Measurements from ENCODE around the gene GTF2H4.
A peak's percentile ranks its signal among the peaks of the same experiment; 100 is the strongest.
"Not testable (repeated sequence)": the region's sequence is repeated elsewhere in the genome, so short reads cannot be mapped to it uniquely, and the experiment has no call there.

The GTF2H4 gene

DNA sequence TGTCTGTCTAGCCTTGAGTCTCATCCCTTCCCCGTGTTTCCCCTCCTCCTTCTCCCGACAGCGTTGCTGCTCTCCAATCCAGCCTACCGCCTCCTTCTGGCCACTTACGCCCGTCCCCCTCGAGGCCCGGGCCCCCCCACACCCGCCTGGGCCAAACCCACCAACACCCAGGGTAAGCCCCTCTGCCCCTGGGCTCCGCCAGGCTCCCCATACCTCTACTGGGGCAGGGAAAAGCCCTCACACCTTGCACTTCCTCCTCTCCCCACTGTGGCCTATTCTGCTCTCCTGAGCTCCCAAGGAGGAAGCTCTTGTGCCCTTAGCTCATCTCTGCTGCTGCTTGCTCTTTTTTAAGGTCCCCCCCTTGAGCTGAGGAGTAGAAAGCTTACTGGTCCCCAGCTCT, 12.7 kb upstream of the GTF2H4 start:
- no peak for FAIRE-seq

DNA sequence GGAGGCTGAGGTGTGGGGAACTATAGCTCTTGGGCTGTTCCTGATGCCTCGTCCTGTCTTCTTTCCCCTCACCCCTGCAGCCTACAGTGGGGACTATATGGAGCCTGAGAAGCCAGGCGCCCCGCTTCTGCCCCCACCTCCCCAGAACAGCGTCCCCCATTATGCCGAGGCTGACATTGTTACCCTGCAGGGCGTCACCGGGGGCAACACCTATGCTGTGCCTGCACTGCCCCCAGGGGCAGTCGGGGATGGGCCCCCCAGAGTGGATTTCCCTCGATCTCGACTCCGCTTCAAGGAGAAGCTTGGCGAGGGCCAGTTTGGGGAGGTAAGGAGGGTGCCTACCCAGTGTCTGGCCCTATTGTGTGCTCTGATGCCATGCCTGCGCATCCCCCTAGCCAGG, 11.5 kb upstream of the GTF2H4 start:
- FAIRE-seq: no peak

DNA sequence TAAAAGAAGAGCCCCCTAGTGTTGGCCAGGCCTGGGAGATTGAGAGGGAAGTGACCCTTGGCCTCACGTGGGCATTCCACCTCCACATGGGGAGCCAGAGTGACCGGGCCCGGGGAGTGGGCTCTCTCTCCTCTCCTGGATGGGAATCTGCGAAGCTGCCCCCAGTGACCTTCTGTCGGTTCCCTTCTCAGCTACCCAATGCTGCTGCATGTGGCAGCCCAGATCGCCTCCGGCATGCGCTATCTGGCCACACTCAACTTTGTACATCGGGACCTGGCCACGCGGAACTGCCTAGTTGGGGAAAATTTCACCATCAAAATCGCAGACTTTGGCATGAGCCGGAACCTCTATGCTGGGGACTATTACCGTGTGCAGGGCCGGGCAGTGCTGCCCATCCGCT, 10.1 kb upstream of the GTF2H4 start:
- FAIRE-seq: no peak

DNA sequence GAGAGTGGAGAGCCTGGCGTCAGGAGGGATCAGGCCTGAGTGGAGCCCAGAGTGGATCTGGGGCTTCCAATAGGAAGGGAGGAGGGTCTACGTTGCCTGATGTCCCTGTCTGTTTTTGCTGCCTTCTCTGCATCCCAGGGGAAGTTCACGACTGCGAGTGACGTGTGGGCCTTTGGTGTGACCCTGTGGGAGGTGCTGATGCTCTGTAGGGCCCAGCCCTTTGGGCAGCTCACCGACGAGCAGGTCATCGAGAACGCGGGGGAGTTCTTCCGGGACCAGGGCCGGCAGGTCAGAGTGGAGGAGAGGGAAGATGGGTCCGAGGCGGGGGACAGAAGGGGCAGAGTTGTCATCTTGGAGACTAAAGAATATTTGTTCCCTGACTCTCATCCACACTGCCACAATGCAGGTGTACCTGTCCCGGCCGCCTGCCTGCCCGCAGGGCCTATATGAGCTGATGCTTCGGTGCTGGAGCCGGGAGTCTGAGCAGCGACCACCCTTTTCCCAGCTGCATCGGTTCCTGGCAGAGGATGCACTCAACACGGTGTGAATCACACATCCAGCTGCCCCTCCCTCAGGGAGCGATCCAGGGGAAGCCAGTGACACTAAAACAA, 9.2 kb upstream of the GTF2H4 start:
- FAIRE-seq: no peak

DNA sequence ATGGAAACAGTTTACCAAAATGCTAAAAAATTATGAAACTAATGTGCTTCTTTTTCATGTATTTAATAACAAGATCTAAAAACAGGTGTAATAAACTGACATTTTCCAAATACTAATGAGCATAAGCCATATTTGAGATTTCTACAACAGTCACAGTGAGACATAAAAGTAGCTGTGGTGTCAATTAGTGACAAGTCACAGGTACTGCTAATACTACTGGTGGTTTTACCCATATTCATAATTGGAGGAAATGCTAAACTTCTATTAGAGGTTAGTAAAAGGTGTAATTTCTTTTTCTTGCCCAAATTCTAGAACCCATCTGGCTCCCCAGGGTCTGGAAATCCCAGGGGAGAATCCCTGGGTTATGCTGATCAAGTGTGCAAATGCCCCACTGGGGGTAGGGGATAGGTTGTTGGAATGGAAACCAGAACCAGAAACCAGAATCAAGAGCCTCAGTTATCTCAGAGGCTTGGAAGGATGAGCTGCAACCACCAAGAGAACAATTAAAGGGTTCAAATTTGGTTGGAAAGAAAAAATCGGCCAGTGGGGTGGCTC, 7.1 kb upstream of the GTF2H4 start:
- no peak for FAIRE-seq

DNA sequence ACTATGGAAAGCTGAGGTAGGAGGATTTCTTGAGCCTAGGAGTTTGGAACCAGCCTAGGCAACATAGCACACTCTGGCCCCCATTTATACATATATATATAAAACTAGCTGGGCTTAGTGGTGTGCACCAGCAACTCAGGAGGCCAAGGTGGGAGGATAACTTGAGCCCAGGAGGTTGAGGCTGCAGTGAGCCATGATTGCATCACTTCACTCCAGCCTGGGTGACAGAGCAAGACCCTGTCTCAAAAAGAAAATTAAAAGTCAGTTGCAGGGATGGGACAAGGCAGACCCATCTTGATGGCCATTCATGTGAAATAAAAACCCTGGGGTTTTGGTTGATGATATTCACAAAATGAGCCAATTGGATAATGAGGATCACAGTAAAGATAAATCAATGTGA, 6.6 kb upstream of the GTF2H4 start:
- FAIRE-seq: no peak

DNA sequence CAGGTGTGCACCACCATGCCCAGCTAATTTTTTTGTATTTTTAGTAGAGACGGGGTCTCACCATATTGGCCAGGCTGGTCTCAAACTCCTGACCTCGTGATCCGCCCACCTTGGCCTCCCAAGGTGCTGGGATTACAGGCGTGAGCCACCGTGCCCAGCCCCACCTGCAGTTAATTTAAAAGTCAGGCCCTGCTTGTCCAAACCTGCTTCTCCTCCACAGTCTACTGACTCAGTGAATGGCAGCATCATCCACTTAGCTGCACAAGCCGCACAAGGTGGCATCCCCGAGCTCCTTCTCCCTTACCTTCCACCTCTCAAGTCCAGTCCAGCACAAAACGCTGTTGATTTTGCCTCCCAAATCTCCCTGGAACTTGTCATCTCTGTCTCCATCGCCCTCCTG, 5.8 kb upstream of the GTF2H4 start:
- not testable (repeated sequence) for FAIRE-seq

DNA sequence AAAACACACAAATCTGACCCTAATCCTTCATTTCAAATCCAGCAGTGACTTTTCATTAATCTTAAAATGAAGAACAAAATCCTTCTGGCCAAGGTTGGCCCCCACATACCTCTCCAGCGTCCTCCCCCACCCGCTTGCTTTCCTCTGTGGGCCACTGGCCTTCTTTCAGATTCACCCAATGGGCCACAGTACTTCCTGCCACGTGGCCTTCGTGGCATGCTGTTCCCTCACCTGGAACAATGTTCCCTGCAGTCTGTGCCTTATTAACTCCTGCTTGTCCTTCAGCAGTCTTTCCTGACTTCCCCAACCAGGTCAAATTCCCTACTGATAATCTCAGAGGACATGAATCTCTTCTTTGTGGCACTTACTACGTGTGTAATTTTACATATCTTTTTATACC, 5.3 kb upstream of the GTF2H4 start:
- no peak for FAIRE-seq

DNA sequence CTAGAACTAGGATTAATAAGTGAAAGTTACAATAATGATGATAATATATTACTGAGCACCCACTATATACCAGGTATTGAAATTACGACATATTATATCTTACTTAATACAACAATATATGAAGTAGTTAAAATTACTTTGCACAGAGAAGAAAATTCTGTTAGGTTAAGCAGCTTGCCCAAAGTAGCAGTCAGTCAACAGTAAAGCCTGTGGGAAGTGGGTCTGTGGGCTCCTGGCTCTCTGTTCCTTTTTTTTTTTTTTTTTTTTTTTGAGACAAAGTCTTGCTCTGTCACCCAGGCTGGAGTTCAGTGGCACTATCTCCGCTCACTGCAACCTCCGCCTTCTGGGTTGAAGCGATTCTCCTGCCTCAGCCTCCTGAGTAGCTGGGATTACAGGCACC, 4.8 kb upstream of the GTF2H4 start:
- FAIRE-seq: no peak

DNA sequence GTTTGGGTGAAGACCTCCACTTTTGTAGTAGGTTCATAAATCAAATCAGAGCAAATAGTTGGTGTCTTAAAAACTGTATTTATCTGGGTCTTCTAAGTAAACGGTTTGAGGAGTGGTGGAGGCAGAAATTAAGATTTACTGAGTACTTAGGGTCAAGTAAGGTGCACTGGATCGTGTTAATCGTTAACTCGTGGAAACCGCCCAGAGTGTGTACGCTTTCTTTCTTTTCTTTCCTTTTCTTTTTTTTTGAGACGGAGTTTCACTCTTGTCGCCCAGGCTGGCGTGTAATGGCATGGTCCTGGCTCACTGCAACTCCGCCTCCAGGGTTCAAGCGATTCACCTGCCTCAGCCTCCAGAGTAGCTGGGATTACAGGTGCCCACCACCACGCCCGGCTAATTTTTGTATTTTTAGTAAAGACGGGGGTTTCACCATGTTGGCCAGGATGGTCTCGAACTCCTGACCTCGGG, 683 bp upstream of the GTF2H4 start:
- not testable (repeated sequence) for FAIRE-seq

DNA sequence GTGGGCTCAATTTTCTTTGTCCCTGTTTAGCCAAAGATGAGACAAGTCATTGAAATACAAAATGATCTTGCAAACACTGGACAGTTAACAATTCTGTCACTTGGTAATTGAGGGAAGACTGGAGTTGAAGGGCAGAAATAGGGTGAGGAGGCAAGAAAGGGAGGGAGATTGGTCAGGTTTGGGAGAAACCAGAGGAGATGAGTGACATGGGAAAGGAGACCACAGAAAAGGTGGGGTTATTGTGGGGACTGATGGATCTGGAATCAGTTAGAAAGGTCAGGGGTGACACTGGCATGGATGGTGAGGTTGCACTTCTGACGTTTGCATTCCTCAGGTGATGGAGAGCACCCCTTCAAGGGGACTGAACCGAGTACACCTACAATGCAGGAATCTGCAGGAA, 693 bp downstream of the GTF2H4 start:
- FAIRE-seq: no peak

DNA sequence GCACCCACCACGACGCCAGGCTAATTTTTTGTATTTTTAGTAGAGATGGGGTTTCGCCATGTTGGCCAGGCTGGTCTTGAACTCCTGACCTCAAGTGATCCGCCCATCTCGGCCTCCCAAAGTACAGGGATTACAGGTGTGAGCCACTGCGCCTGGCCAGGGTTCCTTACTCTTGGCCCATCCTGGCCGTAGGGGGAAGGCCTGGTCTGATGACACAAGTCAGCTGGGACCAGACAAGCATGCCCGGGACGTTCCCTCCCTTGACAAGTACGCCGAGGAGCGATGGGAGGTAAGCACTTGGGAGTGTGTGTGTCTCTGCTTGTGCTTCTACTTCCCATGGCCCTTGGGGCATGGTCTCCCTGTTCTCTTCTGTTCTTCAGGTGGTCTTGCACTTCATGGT, 2.5 kb downstream of the GTF2H4 start:
- not testable (repeated sequence) for FAIRE-seq

DNA sequence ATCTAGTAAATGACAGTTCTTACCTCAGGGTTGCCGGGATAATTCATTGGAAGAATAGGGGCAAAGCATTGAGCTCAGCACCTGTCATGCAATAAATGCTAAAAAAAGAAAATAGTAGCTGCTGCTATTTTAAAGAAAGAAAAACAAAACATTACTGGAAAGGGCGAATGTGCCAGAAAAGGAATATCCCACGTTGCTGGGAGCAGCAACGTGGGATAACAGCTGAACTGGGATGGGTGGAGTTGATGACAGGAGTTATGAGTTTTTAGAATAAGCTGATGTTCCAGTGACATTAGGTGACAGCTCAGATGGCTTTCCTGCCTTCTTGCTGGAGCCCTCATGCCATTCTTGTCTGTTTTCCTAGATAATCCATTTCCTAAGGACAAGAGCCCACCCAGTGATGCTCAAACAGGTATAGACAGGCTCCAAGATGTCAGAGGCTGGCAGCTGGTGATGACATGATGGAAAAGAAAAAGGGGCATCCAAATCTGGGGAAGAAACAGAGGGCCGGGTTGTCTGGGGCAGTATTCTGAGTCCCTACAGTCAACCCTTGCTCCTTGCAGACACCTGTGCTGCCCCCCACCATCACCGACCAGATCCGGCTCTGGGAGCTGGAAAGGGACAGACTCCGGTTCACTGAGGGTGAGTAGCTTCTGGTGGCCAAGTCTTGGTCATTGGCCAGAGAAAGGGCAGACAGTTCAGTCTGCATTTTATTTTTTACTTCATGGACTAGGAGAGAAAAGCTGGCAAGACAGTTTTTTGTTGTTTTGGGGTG, 4.9 kb downstream of the GTF2H4 start:
- FAIRE-seq: no peak

DNA sequence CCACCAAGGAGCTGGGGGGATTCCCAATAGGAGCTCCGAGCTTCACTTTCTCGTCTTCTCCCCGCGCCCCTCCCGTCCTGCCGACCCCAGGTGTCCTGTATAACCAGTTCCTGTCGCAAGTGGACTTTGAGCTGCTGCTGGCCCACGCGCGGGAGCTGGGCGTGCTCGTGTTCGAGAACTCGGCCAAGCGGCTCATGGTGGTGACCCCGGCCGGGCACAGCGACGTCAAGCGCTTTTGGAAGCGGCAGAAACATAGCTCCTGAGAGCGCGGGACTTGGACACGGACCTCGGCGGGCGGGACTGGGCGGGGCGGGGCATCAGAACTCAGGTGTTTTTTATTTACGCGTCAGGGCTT, 5.7 kb downstream of the GTF2H4 start:
- FAIRE-seq: no peak

DNA sequence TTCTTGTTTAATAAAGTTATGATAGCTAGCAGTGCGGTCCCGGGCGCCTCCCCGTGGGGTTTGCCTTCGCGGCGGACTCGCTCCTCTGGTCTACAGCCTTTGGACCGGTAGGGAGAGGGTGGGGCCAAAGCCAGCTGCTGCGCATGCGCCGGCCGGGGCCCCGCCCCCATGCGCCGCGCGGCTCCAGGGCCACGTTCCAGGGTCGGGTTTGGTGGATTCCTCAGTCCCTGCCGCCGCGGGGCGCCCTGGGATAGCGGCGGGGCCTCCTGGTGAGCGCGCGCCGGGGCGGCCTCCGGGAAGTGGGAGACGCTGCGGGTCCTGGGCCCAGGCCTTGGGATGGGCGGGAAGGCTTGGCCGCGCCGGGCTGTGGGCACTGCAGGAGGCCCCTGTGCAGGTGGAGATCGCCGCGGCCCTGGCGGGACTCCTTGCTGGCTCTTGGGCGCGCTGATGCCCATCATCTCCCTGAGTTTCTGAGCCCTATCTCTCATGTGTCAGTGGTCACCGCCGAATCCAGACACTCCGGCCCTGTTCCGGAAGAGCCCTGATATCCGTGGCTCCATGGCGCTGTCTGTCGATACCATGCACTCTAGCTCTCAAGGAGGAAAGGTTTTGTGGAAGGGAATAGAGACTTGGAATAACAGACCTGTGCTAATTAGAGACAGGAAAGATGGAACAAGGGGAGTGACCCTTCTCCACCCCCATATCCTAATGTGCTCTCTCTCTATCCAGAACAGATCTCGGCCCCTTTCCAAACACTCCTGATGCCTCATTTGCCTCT, 6.3 kb downstream of the GTF2H4 start, which contains the start of gene VARS2:
VARS2 (plus strand) TSS at position 163 of the 778 bp plus-strand sequence; CDS start at position 762, 599 bp downstream.
- no peak for FAIRE-seq

DNA sequence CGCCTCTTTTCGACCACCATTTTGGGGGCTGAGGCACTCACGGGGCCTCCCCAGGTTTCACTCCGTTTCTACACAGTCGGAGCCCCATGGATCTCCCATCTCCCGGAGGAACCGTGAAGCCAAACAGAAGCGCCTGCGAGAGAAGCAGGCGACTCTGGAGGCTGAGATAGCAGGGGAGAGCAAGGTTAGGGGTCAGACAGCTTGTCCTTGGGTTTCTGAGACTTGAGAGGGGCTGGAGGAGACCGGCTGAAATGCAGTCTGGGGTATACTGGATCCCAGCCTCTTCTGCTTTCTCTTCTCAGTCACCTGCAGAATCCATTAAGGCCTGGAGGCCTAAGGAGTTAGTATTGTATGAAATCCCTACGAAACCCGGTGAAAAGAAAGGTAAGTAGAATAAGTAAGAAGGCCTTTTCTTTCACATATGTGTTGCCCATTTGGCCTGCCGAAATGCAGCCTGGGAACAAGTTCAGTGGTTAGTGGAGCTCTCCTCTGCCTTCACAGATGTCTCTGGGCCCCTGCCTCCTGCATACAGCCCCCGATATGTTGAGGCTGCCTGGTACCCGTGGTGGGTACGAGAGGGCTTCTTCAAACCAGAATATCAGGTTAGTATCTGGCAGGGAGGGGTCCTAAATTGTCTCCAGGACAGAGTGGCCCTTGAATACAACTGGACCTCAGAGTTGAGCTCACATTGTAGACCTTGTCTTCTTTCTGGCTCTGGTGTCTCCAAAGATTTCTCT, 7.0 kb downstream of the GTF2H4 start:
- no peak for FAIRE-seq

DNA sequence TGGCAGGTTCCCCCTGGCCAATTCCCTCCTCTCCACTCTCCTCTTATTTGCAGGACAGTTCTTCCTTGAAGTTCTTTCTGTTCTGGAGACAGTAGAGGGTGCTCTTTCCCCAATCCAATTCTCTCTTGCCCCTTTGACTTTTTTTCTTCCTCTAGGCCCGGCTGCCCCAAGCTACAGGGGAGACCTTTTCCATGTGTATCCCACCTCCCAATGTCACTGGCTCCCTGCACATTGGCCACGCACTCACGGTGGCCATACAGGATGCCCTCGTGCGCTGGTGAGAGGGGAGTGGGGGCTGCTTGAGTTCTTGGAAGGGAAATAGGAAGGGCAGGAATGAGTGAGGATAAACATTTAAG, 7.6 kb downstream of the GTF2H4 start:
- peak; percentile 11 for FAIRE-seq

DNA sequence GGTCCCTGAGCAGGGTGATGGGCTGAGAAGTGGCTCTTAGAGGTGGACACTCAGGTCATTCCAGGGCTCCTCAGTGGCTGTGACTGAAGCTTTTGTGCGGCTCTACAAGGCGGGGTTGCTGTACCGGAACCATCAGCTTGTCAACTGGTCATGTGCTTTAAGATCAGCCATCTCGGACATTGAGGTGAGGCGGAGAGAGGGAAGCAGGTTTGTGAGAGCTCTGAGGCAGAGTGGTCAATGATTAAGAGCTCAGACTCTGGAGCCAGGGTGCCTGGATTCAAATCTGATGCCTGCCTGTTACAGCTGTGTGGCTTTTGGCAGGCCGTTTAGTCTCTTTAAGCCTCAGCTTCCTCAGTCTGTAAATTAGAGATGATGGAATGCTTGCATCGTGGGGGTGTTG, 9.0 kb downstream of the GTF2H4 start:
- FAIRE-seq: no peak

DNA sequence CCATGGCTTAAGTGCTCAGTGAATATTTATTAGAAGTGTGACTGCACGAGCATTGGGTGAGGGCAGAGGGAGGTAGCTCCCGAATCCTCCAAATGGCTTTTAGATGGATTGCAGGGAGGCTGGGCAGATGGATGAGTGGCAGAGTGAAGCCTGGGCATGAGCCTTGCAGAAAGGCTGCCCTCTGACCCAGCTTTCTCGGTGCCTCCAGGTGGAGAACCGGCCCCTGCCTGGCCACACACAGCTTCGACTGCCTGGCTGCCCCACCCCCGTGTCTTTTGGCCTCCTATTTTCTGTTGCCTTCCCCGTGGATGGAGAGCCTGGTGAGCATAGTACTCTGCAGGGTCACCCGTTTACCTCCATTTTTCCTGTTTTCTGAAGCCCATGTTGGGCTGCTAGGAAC, 9.5 kb downstream of the GTF2H4 start:
- FAIRE-seq: no peak

DNA sequence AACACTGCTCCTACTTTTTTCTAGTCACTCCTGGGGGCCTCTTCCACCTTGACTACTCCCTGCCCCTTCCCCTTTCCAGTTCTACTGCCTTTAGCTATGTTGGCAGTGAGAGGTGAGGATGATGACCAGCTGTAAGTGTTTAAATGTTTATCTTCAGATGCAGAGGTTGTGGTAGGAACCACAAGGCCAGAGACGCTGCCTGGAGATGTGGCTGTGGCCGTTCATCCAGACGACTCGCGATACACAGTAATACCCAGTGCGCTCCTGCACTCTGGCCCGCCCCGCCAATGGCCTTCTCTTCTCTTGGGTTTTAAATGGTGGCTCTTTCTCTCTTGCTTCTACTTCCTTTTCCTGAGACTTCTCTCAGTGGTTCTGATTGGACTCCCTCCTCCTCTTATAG, 10.7 kb downstream of the GTF2H4 start:
- no peak for FAIRE-seq

DNA sequence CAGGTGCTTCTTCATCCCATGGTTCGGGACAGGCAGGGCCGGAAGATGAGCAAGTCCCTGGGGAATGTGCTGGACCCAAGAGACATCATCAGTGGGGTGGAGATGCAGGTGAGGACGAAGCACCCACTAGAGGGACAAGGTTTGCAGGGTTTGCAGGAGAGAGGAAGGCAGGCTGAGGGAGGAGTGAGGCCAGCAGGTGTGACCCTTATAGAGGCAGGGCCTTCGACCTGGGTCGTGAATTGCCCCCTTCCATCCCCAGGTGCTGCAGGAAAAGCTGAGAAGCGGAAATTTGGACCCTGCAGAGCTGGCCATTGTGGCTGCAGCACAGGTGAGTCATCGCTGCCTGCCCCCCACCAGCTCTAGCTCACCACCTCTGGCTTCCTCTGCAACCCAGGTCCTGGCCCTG, 14.4 kb downstream of the GTF2H4 start:
- no peak for FAIRE-seq

DNA sequence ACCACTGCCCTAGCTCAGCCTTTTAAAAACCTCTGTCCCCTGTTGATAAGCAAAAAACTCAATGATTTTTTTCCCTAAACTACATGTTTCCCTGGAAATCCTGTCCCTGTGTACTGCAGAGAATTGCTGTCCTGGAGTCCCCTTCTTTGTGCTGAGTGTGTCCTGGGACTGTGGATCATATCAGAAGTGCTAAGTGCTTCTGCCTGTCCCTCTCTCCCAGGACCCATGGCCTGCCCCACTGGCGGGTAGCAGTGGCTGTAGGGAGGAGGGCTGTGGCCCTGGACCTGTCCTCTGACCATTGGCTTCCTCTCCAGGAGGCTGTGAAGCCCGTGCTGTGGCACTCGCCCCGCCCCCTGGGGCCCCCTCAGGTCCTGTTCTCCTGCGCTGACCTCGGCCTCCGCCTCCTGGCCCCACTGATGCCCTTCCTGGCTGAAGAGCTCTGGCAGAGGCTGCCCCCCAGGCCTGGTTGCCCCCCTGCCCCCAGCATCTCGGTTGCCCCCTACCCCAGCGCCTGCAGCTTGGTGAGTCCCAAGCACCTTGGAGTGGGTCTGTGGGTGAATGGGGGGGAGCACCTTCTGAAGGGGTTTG, 16.1 kb downstream of the GTF2H4 start:
- not testable (repeated sequence) for FAIRE-seq

DNA sequence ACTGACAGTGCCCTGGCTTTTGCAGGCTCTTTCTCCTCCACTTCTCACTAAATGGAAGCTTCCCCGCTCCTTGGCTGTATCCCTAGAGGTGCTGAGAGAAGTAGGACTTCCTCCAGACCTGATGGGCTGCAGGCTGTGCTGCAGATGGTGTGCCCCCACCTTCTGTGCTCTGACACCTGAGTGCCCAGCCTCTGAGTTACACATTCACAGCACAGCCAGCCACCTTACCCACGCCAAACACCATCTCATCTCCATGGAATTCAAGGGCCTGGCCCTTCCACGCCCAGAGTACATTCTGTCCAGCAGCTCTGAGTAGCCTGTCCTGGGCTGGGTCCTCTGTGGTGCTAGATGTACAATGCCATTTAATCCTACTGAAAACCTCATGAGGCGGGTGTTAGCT, 18.6 kb downstream of the GTF2H4 start:
- FAIRE-seq: no peak

Data from A204.1 (cell line).